KMS-11 (cell line): ENCODE data around the gene THSD8.

Experiments
- H2AFZ ChIP-seq: fragments of 200-600 bp; sonication (generic); 2 replicates; pipeline ENCODE4 v1.6.1; 2016; ENCODE audit warnings: antibody characterized with exemption, mixed run types, low read depth
- H3K27ac ChIP-seq: fragments of 200-600 bp; sonication (generic); 2 replicates; pipeline ENCODE4 v1.6.1; 2016; ENCODE audit warnings: mild to moderate bottlenecking, mixed run types
- H3K27me3 ChIP-seq: fragments of 200-600 bp; sonication (generic); 2 replicates; pipeline ENCODE4 v1.6.1; 2017; ENCODE audit warnings: mild to moderate bottlenecking, low read depth, mixed run types, moderate library complexity; ENCODE audit not compliant: insufficient read depth
- H3K36me3 ChIP-seq: fragments of 200-600 bp; sonication (generic); 2 replicates; pipeline ENCODE4 v1.6.1; 2017; ENCODE audit warnings: mild to moderate bottlenecking, mixed run types; ENCODE audit not compliant: insufficient read depth
- H3K4me1 ChIP-seq: fragments of 200-600 bp; sonication (generic); 2 replicates; pipeline ENCODE4 v1.6.1; 2016; ENCODE audit warnings: mild to moderate bottlenecking, low read depth, mixed run types; ENCODE audit not compliant: poor library complexity, severe bottlenecking
- H3K4me2 ChIP-seq: fragments of 200-600 bp; sonication (generic); 2 replicates; pipeline ENCODE4 v1.7.0; 2016; ENCODE audit warnings: mild to moderate bottlenecking, mixed run types
- H3K4me3 ChIP-seq: fragments of 200-600 bp; sonication (generic); IDR thresholded peaks from 2 replicates; pipeline ENCODE4 v1.6.1; 2017; ENCODE audit warnings: low read depth, low read length, mixed read lengths; ENCODE audit not compliant: insufficient read depth
- H3K79me2 ChIP-seq: fragments of 200-600 bp; sonication (generic); 2 replicates; pipeline ENCODE4 v1.6.1; 2016; ENCODE audit warnings: low read depth, mixed run types; ENCODE audit not compliant: insufficient read depth
- H3K9ac ChIP-seq: fragments of 200-600 bp; sonication (generic); 2 replicates; pipeline ENCODE4 v1.6.1; 2016; ENCODE audit warnings: mild to moderate bottlenecking, mixed run types
- H4K20me1 ChIP-seq: fragments of 200-600 bp; sonication (generic); 2 replicates; pipeline ENCODE4 v1.6.1; 2016; ENCODE audit warnings: mild to moderate bottlenecking, mixed run types; ENCODE audit not compliant: insufficient read depth
- CTCF ChIP-seq: fragments of 200-600 bp; sonication (generic); conservative IDR thresholded peaks from 2 replicates; pipeline ENCODE4 v1.6.1; 2017; ENCODE audit warnings: low read depth, mild to moderate bottlenecking, antibody characterized with exemption, low read length, moderate library complexity, mixed read lengths

THSD8 gene

GRCh38 chr19:12789904-12790619 lies 11.8 kb upstream of the THSD8 start:
- H3K9ac ChIP-seq, result peak overlapping the region; percentile 76; the same call in 1 of the 2 replicates
- no peaks in the 10 kb centered on the region for H3K36me3 ChIP-seq
- peaks cover 20% of the 10 kb centered on the region for H3K79me2 ChIP-seq
- H4K20me1 ChIP-seq, result no peaks in the 10 kb centered on the region
- H2AFZ ChIP-seq, result peak overlapping the region; percentile 44; the same call in 1 of the 2 replicates
- peak overlapping the region; percentile 93 for H3K27ac ChIP-seq
- no peak for TF ChIP-seq CTCF
- no peak overlapping the region for H3K4me3 ChIP-seq
- H3K27me3 ChIP-seq, result no peaks in the 10 kb centered on the region
- peaks cover 54% of the 10 kb centered on the region for H3K4me1 ChIP-seq
- H3K4me2 ChIP-seq, result peak overlapping the region; percentile 97

- peaks cover 20% of the 10 kb centered on the region for H3K79me2 ChIP-seq
- H3K9ac ChIP-seq, result peak overlapping the region; percentile 76; the same call in 1 of the 2 replicates
- H3K4me3 ChIP-seq, result no peak overlapping the region
- no peak for TF ChIP-seq CTCF
- no peaks in the 10 kb centered on the region for H4K20me1 ChIP-seq
- H3K4me2 ChIP-seq, result peak overlapping the region; percentile 97
- peaks cover 49% of the 10 kb centered on the region for H3K4me1 ChIP-seq
- H3K27me3 ChIP-seq, result no peaks in the 10 kb centered on the region
- peak overlapping the region; percentile 93; the same call in 1 of the 2 replicates for H3K27ac ChIP-seq
- peak overlapping the region; percentile 44; the same call in 1 of the 2 replicates for H2AFZ ChIP-seq
- no peaks in the 10 kb centered on the region for H3K36me3 ChIP-seq
Observed at GRCh38 chr19:12790628-12791344, 11.1 kb upstream of the THSD8 start.

GRCh38 chr19:12791345-12792050 lies 10.4 kb upstream of the THSD8 start, which contains the start of gene JUNB:
TSS of gene JUNB (plus strand) at chr19:12791486. CDS start at chr19:12791772, 286 bp downstream.
- peaks cover 20% of the 10 kb centered on the region for H3K79me2 ChIP-seq
- H3K4me1 ChIP-seq, result peaks cover 50% of the 10 kb centered on the region
- H3K4me2 ChIP-seq, result peak within 1 kb of the TSS; percentile 97
- H3K4me3 ChIP-seq, result no peak within 1 kb of the TSS
- peak within 1 kb of the TSS; percentile 76 for H3K9ac ChIP-seq
- no peak for TF ChIP-seq CTCF
- H3K27me3 ChIP-seq, result no peaks in the 10 kb centered on the region
- peak within 1 kb of the TSS; percentile 45 for H2AFZ ChIP-seq
- H4K20me1 ChIP-seq, result no peaks in the 10 kb centered on the region
- H3K27ac ChIP-seq, result peak within 1 kb of the TSS; percentile 93
- no peaks in the 10 kb centered on the region for H3K36me3 ChIP-seq

GRCh38 chr19:12792051-12792852 lies 9.6 kb upstream of the THSD8 start:
- Histone ChIP-seq H3K36me3 (no peaks in the 10 kb centered on the region), H3K27me3 (no peaks in the 10 kb centered on the region), H2AFZ (peak overlapping the region; percentile 45; the same call in 1 of the 2 replicates), H3K4me1 (peaks cover 44% of the 10 kb centered on the region), H4K20me1 (no peaks in the 10 kb centered on the region), H3K4me3 (no peak overlapping the region), H3K27ac (peak overlapping the region; percentile 78), H3K9ac (peak overlapping the region; percentile 76), H3K4me2 (peak overlapping the region; percentile 97), H3K79me2 (peaks cover 20% of the 10 kb centered on the region)
- no peak for TF ChIP-seq CTCF
